Activated B cell treated with CpG ODN at 0.5 μM for 24 hours (primary cell): ENCODE results near the gene SASH1. TPM values are rescaled to one million over a fixed set of nuclear protein-coding genes. Genes with fewer than 3 reads are reported as not detected.

Experiments
- ATAC-seq: fragments of 200-7000 bp; cut with Tn5 transposase; one replicate; pipeline ENCODE4 v1.10.0; 2021; ENCODE audit warnings: low read depth, mild to moderate bottlenecking, moderate library complexity
- CTCF ChIA-PET: fragments of 350-600 bp; sonication (Branson Sonifier 250); formaldehyde crosslinking; loops from one replicate; lab custom pipeline; 2021; ENCODE audit warnings: antibody characterized with exemption; lab: Charles Lee
- POLR2A ChIA-PET: fragments of 350-600 bp; sonication (Branson Sonifier 250); formaldehyde crosslinking; loops from one replicate; lab custom pipeline; 2021; ENCODE audit warnings: antibody characterized with exemption; lab: Charles Lee
- DNase-seq: peaks from one replicate; pipeline ENCODE4 v3.0.0; 2022
- H3K27ac Mint-ChIP-seq: one replicate; pipeline ENCODE4 v1.8.0; 2020; ENCODE audit warnings: mixed read lengths
- H3K27me3 Mint-ChIP-seq: one replicate; pipeline ENCODE4 v1.8.0; 2021; ENCODE audit warnings: mixed read lengths
- H3K36me3 Mint-ChIP-seq: one replicate; pipeline ENCODE4 v1.8.0; 2021; ENCODE audit warnings: low read depth, mixed read lengths
- H3K4me1 Mint-ChIP-seq: one replicate; pipeline ENCODE4 v1.8.0; 2021; ENCODE audit warnings: mixed read lengths
- H3K4me3 Mint-ChIP-seq: one replicate; pipeline ENCODE4 v1.8.0; 2020; ENCODE audit warnings: mild to moderate bottlenecking, mixed read lengths
- H3K9me3 Mint-ChIP-seq: one replicate; pipeline ENCODE4 v1.8.0; 2020; ENCODE audit warnings: mixed read lengths
- intact Hi-C: fragments of 100-400 bp; cut with micrococcal nuclease; formaldehyde crosslinking; loops from one replicate; pipeline ENCODE4 v1.15.1; 2024
- total RNA-seq: library from RNA; stranded (reverse); gene quantifications from 2 replicates; pipeline ENCODE4 v1.2.3, GENCODE V29; 2022
- TF ChIP-seq, protein P1 (sequence below): fragments of 200-600 bp; IDR thresholded peaks from one replicate; pipeline ENCODE4 v1.8.0; 2022; ENCODE audit warnings: antibody characterized with exemption, mild to moderate bottlenecking

SASH1 gene
- total RNA-seq, 1 donor from 2014 or later = 0.49 TPM

GRCh38 chr6:148365041-148365440, 22.4 kb downstream of the SASH1 start:
- Mint-ChIP-seq H3K4me1 (peaks cover 4% of the 10 kb centered on the region), H3K36me3 (no peaks in the 10 kb centered on the region), H3K27ac (no peak overlapping the region), H3K4me3 (no peak overlapping the region), H3K9me3 (no peaks in the 10 kb centered on the region), H3K27me3 (peaks cover 36% of the 10 kb centered on the region)
- intact Hi-C loops = no loop called here
- DNase-seq (no peak), ATAC-seq (no peak)
- TF ChIP-seq, protein P1, sequence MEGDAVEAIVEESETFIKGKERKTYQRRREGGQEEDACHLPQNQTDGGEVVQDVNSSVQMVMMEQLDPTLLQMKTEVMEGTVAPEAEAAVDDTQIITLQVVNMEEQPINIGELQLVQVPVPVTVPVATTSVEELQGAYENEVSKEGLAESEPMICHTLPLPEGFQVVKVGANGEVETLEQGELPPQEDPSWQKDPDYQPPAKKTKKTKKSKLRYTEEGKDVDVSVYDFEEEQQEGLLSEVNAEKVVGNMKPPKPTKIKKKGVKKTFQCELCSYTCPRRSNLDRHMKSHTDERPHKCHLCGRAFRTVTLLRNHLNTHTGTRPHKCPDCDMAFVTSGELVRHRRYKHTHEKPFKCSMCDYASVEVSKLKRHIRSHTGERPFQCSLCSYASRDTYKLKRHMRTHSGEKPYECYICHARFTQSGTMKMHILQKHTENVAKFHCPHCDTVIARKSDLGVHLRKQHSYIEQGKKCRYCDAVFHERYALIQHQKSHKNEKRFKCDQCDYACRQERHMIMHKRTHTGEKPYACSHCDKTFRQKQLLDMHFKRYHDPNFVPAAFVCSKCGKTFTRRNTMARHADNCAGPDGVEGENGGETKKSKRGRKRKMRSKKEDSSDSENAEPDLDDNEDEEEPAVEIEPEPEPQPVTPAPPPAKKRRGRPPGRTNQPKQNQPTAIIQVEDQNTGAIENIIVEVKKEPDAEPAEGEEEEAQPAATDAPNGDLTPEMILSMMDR = no peak
- POLR2A ChIA-PET = no interaction called here
- CTCF ChIA-PET = no interaction called here

DNA sequence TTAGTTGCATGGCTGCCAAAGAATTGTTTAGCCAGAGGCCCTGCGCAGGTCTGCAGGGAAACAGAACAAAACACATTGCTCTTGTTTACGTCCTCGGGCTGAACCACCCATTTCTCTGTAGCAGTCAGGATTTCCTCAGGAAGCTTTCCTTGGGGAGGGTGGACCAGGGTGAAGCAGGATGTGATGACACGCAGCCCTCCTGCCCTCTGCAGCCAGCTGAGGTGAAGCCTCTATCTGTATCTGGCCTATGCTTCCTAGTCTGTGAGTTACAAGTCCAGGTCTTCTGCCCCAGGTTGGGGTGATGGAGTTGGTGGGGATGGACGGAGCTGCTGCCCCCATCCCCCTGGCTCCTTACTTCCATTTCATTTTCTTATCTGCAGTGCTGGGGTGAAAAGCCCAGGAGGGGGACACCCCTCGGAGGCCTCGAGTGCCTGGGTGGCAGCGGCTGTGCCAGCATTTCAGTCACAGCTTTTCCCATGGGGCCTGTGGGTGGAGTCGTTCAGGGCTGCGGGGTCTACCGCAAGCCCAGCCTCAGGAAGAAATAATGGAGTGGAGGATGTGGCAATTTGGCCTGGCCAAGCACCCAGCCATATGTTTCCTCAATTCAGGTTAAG, 24.9 kb downstream of the SASH1 start:
- TF ChIP-seq, protein P1 = no peak
- Mint-ChIP-seq H3K36me3 (no peaks in the 10 kb centered on the region), H3K27me3 (peaks cover 27% of the 10 kb centered on the region), H3K27ac (no peak overlapping the region), H3K4me3 (no peak overlapping the region), H3K4me1 (peaks cover 4% of the 10 kb centered on the region), H3K9me3 (no peaks in the 10 kb centered on the region)
- CTCF ChIA-PET = no interaction called here
- ATAC-seq (no peak), DNase-seq (no peak)
- POLR2A ChIA-PET = no interaction called here
- intact Hi-C loops = no loop called here

DNA sequence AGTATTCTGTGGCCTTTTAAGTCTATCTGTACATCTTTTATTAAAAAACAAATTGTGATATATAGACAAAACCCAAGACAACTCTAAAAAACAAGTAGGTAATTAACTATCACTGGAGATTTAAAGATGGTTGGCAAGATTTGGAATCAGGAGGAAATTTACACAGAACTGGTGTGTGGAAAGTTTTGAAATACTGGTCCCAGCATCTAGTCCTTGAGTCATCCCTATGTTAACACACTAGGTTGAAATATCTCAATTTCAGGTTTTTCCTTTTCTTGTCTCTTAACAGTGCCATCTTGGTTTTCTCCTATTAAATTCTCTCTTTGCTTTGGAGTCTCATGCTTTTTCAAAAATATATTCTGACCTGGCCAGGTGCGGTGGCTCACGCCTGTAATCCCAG, 27.5 kb downstream of the SASH1 start:
- peaks cover 4% of the 10 kb centered on the region for H3K4me1 Mint-ChIP-seq
- TF ChIP-seq, protein P1 = no peak
- DNase-seq (no peak), ATAC-seq (no peak)
- no peak overlapping the region for H3K4me3 Mint-ChIP-seq
- CTCF ChIA-PET = no interaction called here
- no peaks in the 10 kb centered on the region for H3K36me3 Mint-ChIP-seq
- no peak overlapping the region for H3K27ac Mint-ChIP-seq
- H3K27me3 Mint-ChIP-seq = peaks cover 18% of the 10 kb centered on the region
- intact Hi-C loops = no loop called here
- H3K9me3 Mint-ChIP-seq = no peaks in the 10 kb centered on the region
- POLR2A ChIA-PET = no interaction called here

DNA sequence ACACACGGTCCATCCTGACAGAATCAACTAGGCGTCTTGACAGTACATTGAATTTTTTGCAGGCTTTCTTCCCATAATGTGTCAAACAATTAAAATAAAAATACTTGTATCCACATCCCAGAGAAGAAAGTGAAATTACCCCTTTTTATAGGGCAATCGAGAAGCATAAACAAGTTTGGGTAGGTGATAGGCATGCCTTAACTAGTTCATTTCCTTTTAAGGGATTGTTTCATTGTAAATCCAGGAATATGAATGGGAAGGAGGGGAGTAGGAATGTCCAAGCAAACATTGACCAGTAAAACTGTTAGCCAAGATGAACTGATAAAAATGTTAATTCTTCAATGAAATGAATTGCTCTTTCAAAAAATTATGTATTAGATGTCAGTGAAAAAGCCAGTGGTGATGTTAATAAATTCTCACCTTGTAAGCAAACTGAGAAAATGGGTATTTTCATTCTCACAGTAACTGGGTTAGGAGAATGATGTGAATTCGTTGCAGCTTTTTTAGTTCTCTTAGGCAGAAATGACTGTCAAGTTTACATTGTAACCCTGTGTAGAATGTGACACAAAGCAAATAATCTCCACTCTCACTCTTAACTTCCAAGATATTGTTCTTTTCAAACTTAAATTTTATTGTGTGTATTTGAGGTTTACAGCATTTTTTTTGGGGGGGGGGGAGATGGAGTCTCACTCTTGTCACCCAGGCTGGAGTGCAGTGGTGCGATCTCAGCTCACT, 31.6 kb downstream of the SASH1 start:
- Mint-ChIP-seq H3K36me3 (no peaks in the 10 kb centered on the region), H3K4me3 (no peak overlapping the region), H3K4me1 (no peaks in the 10 kb centered on the region), H3K27ac (no peak overlapping the region), H3K9me3 (peaks cover 3% of the 10 kb centered on the region), H3K27me3 (peaks cover under 1% of the 10 kb centered on the region)
- TF ChIP-seq, protein P1 = no peak
- ATAC-seq (no peak), DNase-seq (no peak)
- CTCF ChIA-PET = no interaction called here
- POLR2A ChIA-PET = no interaction called here
- intact Hi-C loops = no loop called here

DNA sequence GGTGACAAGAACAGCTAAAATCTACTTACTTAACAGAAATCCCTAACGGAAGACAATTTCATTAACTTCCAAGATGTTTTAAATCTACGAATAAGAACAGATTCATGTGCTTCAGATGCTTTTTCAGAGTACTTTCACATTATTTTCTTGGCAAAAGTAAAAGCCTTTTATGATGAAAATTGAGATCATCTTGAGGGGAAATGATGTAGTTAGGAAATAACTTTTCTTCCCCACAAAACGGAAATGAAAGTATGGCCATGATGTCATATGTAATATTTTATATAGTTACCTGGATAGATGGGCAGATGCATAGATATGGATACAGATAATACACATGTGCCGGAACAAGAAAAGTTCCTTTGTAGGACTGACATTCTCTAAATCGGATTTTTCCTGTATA, 32.8 kb downstream of the SASH1 start:
- H3K4me3 Mint-ChIP-seq = no peak overlapping the region

More for the DNA sequence above, 32.8 kb downstream of the SASH1 start:
- no peak for ATAC-seq
- no peak overlapping the region for H3K27ac Mint-ChIP-seq
- peaks cover 3% of the 10 kb centered on the region for H3K9me3 Mint-ChIP-seq
- ChIA-PET POLR2A (no interaction called here), CTCF (no interaction called here)
- intact Hi-C loops = no loop called here
- DNase-seq = no peak
- no peaks in the 10 kb centered on the region for H3K4me1 Mint-ChIP-seq
- no peaks in the 10 kb centered on the region for H3K27me3 Mint-ChIP-seq
- TF ChIP-seq, protein P1 = no peak
- no peaks in the 10 kb centered on the region for H3K36me3 Mint-ChIP-seq
